K562 (cell line): Measurements from ENCODE around the gene JPH2. TPM values are rescaled to one million over a fixed set of nuclear protein-coding genes. Genes with fewer than 3 reads are reported as not detected.

ENCODE experiments used
- FOXM1 ChIP-seq, 2 experiments: fragments of 450-650 bp in 1 of 2; sonication (generic) in 1 of 2; formaldehyde crosslinking in 1 of 2; IDR thresholded peaks; 2 replicates each; pipeline versions ENCODE4 v1.6.1 to v1.9.0; 2017 to 2022; ENCODE audit warnings: low read depth in 2 of 2, mild to moderate bottlenecking in 2 of 2, missing genetic modification reagents in 1 of 2, moderate library complexity in 1 of 2
- MTF1 ChIP-seq: fragments of 250-450 bp; sonication (Bioruptor Pico); IDR thresholded peaks from 2 replicates; pipeline ENCODE4 v1.9.0; 2021; ENCODE audit warnings: moderate library complexity, mild to moderate bottlenecking, inconsistent platforms, borderline replicate concordance
- RFX7 ChIP-seq: fragments of 250-450 bp; sonication (Bioruptor Pico); IDR thresholded peaks from 2 replicates; pipeline ENCODE4 v1.5.1; 2021; ENCODE audit warnings: mild to moderate bottlenecking
- RREB1 ChIP-seq: fragments of 250-450 bp; sonication (Bioruptor Pico); IDR thresholded peaks from 2 replicates; pipeline ENCODE4 v1.4.0; 2020
- TCF7 ChIP-seq: sonication (generic); IDR thresholded peaks from 2 replicates; pipeline ENCODE4 v1.6.1; 2016; ENCODE audit warnings: antibody characterized with exemption, borderline replicate concordance
- TOE1 ChIP-seq, 2 experiments: fragments of 450-650 bp in 1 of 2; sonication (generic) in 1 of 2; formaldehyde crosslinking in 1 of 2; IDR thresholded peaks; 2 replicates each; pipeline versions ENCODE4 v1.7.1 to v1.8.0; 2016 to 2022; ENCODE audit warnings: borderline replicate concordance in 2 of 2, mild to moderate bottlenecking in 2 of 2, antibody characterized with exemption in 1 of 2, inconsistent platforms in 1 of 2, low read depth in 1 of 2, missing genetic modification reagents in 1 of 2, moderate library complexity in 1 of 2
- ZNF518B ChIP-seq: fragments of 250-450 bp; sonication (Bioruptor Pico); IDR thresholded peaks from 2 replicates; pipeline ENCODE4 v1.5.0; 2021; ENCODE audit warnings: mild to moderate bottlenecking, moderate library complexity
- polyA plus RNA-seq, 8 experiments: library from polyadenylated mRNA; depleted of rRNA in 4 of 8; stranded (reverse) in 5 of 8; unstranded in 3 of 8; fragments of >200 nt; fragmentation: Nextera tagmentation in 2 of 8; fragmentation: Illumina TruSeq in 1 of 8; extraction: Ambion mirVana in 2 of 8; extraction: Trizol in 1 of 8; gene quantifications; 2 replicates each; pipeline versions ENCODE4 v1.2.1 to v1.2.3, GENCODE V29; 2011 to 2014; ENCODE audit warnings: inconsistent platforms in 1 of 8, missing spikeins in 1 of 8
- total RNA-seq, 7 experiments: library from RNA; depleted of rRNA in 6 of 7; stranded (reverse); fragments of >200 nt in 6 of 7; fragmentation: Illumina TruSeq in 2 of 7; extraction: Trizol in 2 of 7; gene quantifications; 2 replicates each; pipeline versions ENCODE4 v1.2.1 to v1.2.3, GENCODE V29; 2011 to 2021; ENCODE audit warnings: low replicate concordance in 1 of 7
- TF ChIP-seq, protein P1 (sequence below): fragments of 250-450 bp; sonication (Bioruptor Pico); IDR thresholded peaks from 2 replicates; pipeline ENCODE4 v1.5.0; 2020; ENCODE audit warnings: mild to moderate bottlenecking, borderline replicate concordance

The JPH2 gene
- total and polyA plus RNA-seq, 9 of the 15 experiments (the other 6 are each of a cell fraction or from before 2014, with no cell fraction given), result not detected

GRCh38 chr20:44186674-44187053 is 324 bp downstream of the JPH2 start (continued):
- TF ChIP-seq TOE1 (IDR thresholded peaks at IDR 0.05; ENCODE audit: borderline replicate concordance), result no peak
- no peak for TF ChIP-seq TOE1 (CRISPR knock-in tag; IDR thresholded peaks at IDR 0.05; ENCODE audit: borderline replicate concordance, low read depth)
- no peak for TF ChIP-seq MTF1
- no peak for TF ChIP-seq RREB1
- TF ChIP-seq, protein P1, sequence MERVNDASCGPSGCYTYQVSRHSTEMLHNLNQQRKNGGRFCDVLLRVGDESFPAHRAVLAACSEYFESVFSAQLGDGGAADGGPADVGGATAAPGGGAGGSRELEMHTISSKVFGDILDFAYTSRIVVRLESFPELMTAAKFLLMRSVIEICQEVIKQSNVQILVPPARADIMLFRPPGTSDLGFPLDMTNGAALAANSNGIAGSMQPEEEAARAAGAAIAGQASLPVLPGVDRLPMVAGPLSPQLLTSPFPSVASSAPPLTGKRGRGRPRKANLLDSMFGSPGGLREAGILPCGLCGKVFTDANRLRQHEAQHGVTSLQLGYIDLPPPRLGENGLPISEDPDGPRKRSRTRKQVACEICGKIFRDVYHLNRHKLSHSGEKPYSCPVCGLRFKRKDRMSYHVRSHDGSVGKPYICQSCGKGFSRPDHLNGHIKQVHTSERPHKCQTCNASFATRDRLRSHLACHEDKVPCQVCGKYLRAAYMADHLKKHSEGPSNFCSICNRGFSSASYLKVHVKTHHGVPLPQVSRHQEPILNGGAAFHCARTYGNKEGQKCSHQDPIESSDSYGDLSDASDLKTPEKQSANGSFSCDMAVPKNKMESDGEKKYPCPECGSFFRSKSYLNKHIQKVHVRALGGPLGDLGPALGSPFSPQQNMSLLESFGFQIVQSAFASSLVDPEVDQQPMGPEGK (CRISPR knock-in tag), result no peak
- TF ChIP-seq FOXM1 (IDR thresholded peaks at IDR 0.05; ENCODE audit: low read depth), result no peak
- no peak for TF ChIP-seq FOXM1 (CRISPR knock-in tag; IDR thresholded peaks at IDR 0.05; ENCODE audit: low read depth)
- no peak for TF ChIP-seq RFX7 (CRISPR knock-in tag)
- no peak for TF ChIP-seq ZNF518B
- no peak for TF ChIP-seq TCF7
